PC-3 (cell line): Measurements from ENCODE around the gene DLGAP4.

ENCODE experiments used
- CTCF ChIP-seq: fragments of 300-600 bp; sonication (generic); conservative IDR thresholded peaks from 2 replicates; pipeline ENCODE4 v1.5.1; 2017; ENCODE audit warnings: antibody characterized with exemption, low read depth, mild to moderate bottlenecking, low read length
- EZH2 ChIP-seq: fragments of 300-600 bp; sonication (generic); IDR thresholded peaks from one replicate; pipeline ENCODE4 v1.6.1; 2017; ENCODE audit warnings: antibody characterized with exemption, mild to moderate bottlenecking, low read length; ENCODE audit not compliant: unreplicated experiment
- EZH2phosphoT487 ChIP-seq: fragments of 300-600 bp; sonication (generic); IDR thresholded peaks from 2 replicates; pipeline ENCODE4 v1.6.1; 2018; ENCODE audit warnings: mild to moderate bottlenecking, antibody characterized with exemption, low read length, borderline replicate concordance

GRCh38 chr20:36449663-36450062, 143.5 kb downstream of the DLGAP4 start:
- no peak for TF ChIP-seq CTCF
- no peak for TF ChIP-seq EZH2
- TF ChIP-seq EZH2phosphoT487: no peak
